GM18526 (cell line): ENCODE measurements around the gene SATB1.

Source experiments
- POLR2A ChIP-seq: IDR thresholded peaks from 3 replicates; pipeline ENCODE4 v1.6.1; 2011; ENCODE audit not compliant: insufficient read length; ENCODE audit errors: extremely low read depth

SATB1 gene

DNA sequence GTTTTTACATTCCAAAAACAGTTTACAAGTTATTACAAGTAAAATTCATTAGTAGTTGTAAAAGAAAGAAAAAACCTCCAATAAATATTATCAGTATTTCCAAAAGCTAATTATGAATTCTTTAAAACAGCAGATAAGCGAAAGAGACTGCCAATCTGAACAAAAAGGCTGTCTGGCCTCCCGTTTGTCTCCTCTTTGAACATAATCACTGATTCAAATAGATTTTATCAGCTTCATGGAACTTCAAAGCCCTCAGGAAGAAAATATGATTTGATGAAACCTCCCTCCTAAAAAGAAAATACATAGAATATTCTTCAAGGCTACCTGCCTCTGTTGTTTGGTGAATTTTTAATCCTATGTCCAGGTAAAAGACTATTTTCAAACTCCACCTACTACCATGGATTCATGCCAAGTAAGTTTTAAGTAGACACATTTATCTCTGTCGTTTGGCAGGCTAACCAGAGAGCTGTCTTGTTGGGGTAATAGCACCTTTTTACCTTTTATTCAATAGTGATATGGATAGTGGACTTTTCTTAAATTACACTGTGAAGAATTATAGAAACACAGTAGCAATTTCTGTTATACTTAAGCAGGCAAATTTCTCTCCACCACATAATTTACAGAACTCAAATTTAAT is 35.0 kb downstream of the SATB1 start:
- no peak for TF ChIP-seq POLR2A

DNA sequence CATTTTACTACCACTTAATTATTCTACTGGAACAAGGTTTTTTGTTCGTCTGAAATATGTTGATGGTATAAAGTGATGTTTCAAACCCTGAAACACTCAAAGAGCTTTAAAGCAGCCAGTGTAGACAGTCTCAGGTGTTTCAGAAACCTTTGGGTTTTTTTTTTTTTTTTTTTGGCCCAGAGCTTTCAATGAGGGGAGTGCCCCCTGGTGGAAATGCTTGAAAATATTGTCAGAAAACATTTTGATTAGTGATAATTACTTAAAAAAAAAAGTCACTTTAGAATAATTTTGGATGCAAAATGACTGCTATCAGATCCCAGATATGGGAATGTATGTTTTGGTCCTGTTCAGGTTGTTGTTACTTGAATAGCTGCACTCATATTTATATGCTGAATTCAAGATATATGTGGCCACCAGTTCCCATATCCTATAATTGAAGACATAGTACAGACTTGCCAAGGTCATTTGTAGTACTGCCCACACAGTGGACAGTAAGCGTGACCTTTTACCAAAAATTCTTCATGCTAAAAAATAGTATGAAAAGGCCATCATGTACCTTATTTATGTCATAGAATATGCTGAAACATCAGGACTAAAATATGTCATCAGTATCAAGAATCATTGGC is 35.9 kb downstream of the SATB1 start:
- no peak for TF ChIP-seq POLR2A

DNA sequence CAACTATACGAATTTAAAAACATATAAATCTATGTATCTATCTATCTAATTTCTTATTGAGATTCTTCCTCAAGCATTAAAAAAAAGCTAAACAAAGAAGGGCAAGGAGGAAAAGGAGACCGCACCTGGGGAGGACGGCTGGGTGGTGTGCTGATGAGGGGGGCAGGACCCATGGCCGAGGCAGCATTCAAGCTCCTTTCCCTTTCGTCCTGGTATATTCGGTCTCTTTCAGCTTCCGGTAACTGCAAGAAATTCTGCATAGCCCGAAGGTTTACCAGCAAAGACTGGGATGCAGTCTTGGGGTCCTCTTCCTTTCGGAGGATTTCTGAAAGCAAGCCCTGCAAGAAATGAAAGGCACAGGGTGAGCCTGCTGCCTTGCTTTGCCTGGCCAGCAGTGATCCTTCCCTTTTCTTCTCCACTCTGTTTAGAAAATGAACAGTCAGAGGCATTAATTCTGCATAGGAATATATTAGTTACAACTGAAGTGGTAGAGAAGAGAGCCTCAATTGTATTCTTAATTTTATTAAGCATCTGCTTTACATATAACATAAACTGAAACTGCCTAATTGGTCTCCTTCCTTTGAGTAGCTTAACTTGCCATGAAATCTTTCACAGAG is 38.8 kb downstream of the SATB1 start:
- no peak for TF ChIP-seq POLR2A

- no peak for TF ChIP-seq POLR2A
Observed at GRCh38 chr3:18385706-18386105, 39.4 kb downstream of the SATB1 start.

DNA sequence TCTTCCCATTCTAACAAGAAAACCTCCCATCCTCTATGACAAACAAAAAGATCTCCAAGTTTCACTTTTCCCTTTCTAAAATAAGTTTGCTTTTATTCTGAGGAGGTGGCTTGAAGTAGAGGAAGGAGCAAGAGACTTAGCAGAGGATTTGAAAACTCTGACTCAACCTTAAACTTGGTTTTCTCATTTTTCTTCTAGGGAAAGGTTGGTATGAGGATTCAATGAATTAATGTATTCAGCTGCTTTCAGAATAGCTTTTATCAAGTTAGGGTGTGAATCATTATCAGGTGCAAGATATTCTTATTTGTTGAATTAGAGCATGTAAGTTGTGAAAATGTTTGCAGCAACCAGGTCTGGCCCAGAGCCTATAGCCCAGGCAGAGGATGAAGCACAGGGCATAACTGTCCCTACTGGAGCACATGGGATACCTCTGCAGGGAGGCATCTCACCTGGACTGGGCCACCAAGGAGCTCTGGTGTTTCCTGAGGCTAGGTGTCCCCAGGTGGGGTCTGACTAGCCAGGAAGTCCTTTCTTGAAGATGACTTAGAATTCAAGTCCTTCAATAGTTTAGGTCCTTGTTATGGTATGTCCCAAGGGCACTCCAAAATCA is 42.3 kb downstream of the SATB1 start:
- no peak for TF ChIP-seq POLR2A

DNA sequence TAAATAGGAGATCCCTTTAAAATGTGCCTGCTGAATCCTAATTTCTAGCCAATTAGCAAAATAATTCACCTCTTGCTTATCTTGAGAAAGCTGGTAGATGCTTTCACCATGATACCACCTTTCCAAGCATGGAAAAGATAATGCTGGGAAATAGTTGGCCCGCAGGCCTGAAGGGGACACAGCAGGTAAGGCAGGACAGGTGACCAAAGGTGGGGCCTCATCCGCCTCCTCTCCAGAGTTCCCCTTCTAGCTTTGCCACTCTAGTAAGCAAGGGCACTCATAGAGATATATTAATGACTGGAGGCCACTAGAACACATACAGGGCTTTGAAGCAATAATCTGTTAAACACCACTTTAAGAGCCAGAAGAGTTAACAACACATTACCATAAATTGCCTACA is 45.5 kb downstream of the SATB1 start:
- TF ChIP-seq POLR2A = no peak

DNA sequence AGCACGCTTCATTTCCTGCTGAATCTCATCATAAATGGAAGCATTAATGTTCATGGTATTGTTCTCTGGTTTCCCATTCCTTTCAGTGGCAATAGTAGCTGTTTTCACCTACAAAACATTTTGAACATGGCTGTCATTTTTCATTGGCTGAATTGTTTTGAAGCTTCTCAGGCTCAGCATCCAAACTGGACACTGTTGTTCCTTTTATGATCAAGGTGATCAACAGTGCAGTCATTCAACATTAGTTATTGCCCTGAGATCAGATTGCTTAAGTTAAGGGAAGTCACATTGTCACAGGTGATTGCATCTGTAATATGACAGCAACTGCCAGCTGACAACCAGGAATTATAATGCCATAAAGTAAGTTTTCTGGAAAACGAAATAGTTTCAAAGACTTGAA is 46.9 kb downstream of the SATB1 start:
- no peak for TF ChIP-seq POLR2A

- no peak for TF ChIP-seq POLR2A
Observed at GRCh38 chr3:18376682-18377081, 48.5 kb downstream of the SATB1 start.

DNA sequence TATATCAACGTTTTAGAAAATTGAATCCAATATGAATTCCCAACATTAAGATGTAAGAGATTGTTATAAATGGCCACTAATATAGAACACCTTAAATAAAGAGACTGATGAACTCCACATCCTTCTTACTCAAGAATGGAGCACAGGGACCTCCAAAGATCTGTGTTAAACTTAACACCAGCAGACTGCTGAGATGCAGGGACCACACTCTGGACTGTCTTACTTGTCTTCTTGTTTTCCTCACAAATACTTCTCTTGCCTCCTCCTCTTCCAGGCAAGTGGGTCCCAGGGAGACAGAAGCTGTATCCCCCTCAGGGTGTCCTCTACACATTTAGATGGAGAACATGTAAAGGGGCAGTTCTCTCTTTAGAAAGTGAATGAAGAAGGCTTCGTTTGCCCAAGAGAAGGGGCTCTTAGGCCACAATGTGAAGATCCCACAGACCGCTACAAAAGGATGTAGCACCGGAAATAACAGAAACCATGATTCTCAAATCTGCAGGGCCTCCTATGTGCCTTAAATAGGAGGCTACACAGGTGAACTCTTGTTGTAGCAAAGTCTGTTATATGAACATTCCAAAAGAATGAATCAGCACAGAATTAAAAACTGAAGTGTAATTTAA is 52.2 kb downstream of the SATB1 start:
- no peak for TF ChIP-seq POLR2A

GRCh38 chr3:18370672-18371071 is 54.5 kb downstream of the SATB1 start:
- TF ChIP-seq POLR2A = no peak

- TF ChIP-seq POLR2A = no peak
Observed at GRCh38 chr3:18369551-18370185, 55.5 kb downstream of the SATB1 start.

DNA sequence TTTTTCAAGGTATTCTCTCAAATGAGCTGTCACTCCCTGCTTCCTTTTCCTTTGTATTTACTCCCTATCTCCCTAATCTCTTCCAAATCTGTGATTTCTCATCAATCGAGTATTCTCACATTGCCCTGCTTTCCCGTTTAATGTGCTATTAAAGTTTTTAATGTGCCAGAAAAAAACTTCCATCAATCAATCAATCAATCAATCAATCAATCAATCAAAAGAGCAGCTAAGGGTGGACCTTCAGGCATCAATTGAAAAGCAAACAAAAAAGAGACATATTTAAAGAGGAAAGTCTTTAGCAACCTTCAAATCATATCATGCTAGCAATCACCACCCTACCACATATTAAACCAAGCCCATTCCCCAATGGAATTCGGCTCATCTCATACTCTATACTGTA is 58.9 kb downstream of the SATB1 start:
- TF ChIP-seq POLR2A = no peak

DNA sequence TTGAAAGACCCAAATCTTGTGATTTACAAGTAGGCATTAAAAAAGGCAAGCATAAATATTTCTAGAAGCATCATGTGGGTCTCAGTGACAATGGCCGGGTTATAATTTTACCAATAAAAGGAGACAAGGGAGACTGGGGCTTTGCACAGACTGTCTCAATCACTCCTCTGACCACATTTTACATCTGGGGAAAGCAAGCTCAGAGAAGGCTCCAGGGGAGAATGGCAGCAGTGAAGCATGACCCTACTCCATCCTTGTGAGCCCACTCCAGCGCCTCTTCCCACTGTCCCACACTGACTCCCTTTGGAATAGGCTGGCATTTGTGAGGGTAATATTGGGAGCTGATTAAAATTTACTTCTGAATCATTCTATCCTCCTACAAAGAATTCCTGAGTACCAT is 61.8 kb downstream of the SATB1 start:
- TF ChIP-seq POLR2A = no peak

- TF ChIP-seq POLR2A = no peak
Observed at GRCh38 chr3:18357747-18358146, 67.4 kb downstream of the SATB1 start.

GRCh38 chr3:18355832-18356231 is 69.3 kb downstream of the SATB1 start:
- no peak for TF ChIP-seq POLR2A
